HG03097 (cell line): ENCODE results near the gene NOC2L.

Source experiments
- ATAC-seq: cut with Tn5 transposase; IDR thresholded peaks from one replicate; pipeline ENCODE4 v1.9.1; 2021; ENCODE audit not compliant: unreplicated experiment, low FRiP score

Gene NOC2L

DNA sequence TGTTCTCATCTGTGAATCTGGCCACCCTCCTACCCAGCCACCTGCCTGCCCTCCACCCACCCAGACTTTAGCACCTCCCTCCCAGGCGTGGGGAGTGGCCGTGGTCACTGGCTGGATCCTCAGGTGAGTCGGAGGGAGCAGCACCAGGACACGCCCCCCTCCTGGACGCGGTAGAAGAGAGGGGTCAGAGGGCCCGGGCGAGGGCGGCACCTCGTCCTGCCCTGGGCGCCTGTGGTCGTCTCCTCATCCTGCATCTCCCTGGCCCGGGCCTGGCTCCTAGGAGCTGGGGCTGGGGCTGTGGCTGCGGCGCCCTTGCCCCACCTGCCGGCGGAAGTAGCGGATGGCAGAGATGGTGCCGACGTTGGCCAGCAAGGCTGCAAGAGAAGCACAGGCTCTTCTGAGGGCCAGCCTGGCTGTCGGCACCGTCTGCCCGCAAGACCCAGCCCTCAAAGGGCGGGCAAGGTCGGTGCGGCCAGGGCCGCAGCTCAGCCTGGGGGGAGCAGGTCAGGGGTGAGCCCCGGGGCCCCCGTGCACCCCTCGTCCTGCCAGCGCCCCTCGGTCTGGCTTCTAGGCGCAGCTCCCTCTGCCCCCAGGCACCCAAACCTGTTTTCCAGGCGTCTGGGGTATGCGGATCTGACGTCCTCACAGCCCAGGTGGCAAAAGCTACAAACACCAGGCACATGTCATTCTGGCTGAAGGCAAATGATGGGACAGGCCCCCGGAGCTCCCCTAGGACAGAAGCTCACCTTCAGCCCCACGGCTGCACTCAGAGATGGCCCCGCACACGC lies 17.0 kb upstream of the NOC2L start:
- ATAC-seq: peak; percentile 56

DNA sequence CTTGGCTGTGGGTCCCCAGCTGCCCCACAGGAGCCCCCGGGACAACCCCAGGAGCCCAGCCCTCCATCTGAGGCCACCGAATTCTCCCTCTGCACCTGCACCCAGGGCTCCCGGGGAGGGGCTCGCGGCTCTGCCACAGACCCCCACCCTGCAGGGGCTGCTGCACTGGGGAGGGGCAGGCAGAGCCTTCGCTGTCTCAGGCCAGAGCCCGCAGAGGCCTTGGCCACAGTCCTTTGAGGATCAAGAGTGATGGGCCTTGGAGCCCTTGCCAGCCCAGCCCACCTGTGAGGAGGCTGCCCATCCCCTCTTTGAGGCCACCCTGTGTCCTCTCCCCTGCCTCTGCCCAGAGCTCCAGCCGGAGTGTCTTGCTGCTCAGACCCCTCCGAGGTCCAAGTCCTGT lies 16.3 kb upstream of the NOC2L start:
- ATAC-seq: no peak

DNA sequence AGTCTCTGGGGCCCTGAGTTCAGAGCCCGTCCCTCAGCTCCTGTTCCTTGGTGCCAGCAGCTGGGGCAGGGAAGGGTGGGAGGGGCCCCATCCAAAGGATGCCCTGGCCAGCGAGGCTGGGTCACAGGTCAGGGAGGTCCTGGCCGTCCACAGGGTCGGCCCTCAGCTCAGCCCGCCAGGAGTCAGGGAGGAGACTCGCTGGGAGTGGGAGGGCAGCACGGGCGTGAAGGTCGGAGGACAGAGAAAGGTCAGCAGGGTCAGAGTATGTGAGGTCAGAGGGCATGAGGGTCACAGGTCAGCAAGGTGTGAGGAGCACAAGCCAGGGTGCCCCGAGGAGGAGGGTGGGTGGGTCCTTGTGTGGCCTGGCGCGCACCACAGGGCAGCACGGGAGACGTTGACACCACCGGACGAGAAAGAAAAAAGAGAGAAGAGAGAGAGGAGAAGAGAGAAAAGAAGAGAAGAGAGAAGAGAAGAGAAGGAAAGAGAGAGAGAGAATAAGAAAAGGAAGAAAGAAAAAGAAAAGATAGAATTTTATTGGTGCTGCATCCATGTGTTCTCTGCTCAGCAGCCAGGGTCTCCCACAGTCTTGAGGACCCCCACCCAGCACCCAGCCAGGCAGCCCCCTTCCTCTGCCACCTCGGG lies 15.8 kb upstream of the NOC2L start:
- no peak for ATAC-seq

DNA sequence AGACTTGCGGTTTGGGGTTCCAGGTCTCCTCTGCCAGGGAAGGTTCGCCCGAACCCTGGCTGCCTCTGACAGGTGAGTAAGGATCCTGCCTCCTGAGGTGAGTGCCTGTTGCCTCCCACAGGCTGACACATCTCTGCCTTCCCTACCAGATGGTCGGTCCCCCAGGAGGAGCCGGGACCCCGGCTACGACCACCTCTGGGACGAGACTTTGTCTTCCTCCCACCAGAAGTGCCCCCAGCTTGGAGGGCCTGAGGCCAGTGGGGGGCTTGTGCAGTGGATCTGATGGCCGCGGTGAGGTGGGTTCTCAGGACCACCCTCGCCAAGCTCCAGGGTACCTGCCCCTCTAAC lies 15.2 kb upstream of the NOC2L start:
- no peak for ATAC-seq

DNA sequence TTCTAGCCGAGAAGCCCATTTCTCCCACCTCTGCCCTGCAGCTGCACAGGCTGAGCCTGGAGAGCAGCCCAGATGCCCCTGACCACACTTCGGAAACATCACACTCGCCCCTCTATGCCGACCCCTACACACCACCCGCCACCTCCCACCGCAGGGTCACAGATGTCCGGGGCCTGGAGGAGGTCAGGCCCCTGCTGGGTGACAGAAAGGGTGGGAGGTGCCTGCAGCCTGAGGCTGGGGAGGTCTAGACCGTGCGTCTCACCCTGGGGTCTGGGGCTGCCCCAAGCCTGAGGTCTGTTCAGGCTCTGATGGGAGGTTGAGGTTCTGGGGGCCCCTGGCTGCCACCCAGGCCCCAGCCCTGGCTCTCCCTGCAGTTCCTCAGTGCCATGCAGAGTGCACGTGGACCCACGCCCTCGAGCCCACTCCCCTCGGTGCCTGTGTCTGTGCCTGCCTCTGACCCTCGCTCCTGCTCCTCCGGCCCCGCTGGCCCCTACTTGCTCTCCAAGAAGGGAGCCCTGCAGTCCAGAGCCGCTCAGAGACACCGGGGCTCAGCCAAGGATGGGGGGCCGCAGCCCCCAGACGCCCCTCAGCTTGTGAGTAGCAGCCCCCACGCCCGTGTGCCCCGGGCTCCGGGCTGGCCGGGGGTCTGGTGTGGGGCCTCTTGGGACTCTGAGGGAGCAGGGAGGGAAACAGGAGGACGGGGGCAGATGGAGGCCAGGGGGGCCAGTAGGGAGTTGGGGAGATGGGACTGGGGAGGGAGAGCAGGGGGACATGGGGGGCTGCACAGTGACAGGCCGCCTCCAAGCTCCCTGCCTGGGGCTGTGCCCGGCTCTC lies 14.6 kb upstream of the NOC2L start:
- no peak for ATAC-seq

DNA sequence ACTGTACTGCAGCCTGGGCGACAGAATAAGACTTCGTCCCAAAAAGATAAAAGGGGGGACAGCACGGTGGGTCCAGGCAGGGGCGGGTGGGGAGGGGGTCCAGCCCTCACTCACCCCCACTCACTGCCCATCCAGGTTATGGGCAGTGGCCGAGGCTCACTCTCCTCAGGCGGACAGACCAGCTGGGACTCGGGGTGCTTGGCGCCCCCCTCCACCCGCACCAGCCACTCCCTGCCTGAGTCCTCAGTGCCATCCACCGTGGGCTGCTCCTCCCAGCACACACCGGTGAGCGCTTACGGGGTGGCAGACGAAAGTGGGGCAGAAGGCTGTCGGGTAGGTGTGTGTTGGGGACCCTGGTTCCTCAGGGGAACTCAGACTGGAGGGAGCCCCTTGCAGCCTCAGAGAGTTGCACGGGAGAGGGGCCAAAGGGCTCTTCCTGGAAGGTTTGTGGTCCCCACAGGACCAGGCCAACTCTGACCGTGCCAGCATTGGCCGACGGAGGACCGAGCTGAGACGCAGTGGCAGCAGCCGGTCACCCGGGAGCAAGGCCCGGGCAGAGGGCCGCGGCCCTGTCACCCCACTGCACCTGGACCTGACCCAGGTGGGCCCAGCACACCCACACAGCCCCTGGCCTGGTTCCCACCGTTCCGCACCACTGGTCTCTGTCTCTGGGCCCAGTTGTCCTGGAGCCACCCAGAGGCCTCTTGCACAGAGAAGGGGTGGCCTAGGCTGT lies 13.8 kb upstream of the NOC2L start:
- ATAC-seq: no peak

DNA sequence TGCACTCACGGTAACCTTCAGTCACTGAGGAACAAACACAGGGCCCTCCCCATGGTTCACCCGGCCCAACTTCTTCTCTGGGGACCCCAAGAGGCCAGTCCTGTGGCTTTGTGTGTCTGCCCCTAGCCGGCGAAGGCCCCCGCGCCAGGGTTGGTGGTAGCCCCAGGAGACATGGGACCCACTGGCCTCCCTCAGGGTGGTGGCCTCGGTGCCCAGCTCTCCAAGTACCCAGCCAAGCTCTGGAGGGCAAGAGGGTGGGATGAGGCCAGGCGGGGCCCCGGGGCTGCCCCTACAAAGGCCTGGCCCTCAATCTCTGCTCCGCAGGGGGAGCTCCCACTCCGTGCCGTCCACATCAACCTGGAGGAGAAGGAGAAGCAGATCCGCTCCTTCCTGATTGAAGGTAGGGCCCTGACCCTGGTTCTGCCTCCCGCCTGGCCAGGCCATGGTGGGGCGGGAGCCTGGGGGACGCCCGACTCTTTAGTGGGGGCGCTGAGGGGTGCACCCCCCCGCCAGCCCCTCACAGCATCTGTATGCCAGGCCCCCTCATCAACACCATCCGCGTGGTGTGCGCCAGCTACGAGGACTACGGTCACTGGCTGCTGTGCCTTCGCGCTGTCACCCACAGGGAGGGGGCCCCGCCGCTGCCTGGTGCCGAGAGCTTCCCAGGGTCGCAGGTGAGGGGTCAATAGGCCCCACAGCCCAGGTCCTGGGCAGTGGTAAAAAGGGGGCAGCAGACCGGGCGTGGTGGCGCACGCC lies 12.9 kb upstream of the NOC2L start:
- ATAC-seq: no peak

DNA sequence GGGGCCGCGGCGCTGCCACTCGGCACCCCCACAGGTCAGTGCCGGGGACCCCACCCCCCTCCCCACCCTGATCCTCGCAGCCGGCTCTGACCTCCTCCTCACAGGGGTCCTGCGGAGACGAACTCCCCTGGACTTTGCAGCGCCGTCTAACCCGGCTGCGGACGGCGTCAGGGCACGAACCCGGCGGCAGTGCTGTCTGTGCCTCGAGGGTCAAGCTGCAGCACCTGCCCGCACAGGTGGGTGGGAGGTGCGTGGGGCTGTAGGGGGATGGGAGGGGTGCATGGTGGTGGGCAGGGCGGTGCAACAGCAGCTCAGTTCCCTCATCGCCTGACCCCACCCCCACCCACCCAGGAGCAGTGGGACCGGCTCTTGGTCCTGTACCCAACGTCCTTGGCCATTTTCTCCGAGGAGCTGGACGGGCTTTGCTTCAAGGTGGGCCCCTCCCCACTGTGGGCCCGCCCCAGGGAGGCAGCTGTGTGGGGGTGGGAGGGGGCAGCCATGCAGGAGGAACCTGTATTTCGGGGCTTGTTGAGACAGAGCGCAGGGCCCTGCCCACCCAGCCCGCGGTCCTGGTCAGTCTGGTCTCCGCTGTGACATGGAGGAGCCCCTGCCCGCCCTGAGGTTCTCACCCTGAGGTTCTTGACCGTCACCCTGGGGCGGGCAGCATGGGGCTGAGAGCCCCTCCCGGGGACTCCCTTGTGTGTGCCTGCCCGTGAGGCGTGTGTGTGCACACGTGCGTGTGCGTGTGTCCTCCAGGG lies 12.1 kb upstream of the NOC2L start:
- no peak for ATAC-seq

DNA sequence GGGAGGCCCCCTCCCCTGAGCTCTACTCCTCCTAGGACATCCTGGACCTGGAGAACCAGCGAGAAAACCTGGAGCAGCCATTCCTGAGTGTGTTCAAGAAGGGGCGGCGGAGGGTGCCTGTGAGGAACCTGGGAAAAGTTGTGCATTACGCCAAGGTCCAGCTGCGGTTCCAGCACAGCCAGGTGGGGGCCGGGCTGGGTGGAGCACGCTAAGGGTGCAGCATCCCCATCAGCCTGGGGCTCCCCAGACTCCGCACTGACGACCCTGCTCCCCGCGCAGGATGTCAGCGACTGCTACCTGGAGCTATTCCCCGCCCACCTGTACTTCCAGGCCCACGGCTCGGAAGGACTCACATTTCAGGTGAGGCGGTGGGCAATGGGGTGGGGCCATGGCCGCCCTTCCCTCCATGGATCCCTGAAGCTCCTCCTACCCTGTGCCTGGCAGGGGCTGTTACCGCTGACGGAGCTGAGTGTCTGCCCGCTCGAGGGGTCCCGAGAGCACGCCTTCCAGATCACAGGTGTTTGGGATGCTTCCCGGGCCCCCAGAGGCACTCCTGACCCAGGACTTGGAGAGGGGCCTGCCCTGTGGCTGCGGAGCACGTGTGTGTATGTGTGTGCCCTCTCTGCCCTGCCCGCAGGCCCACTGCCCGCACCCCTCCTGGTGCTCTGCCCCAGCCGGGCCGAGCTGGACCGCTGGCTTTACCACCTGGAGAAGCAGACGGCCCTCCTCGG lies 11.4 kb upstream of the NOC2L start:
- ATAC-seq: no peak

DNA sequence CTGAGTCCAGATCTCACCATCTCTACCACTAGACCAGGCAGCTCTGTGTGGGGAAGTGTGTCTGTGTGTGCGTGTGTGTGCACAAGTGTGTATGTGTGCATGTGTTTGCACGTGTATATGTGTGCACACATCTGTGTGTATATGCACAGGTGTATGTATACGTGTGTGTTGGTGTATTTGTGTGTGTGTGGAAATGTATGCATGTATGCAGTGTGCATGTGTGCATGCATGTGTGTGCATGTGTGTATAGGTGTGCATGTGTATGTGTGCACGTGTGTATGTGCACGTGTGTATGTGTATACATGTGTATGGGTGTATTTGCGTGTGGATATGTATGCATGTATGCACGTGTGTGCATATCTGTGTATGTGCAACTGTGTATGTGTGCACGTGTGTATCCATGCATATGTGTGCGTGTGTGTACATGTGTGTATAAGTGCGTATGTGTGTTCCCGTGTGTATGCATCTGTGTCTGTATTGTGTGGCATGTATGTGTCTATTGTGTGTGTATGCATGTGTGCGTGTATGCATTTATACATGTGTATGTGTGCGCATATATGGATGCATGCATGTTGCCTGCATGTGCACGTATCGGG lies 10.3 kb upstream of the NOC2L start:
- no peak for ATAC-seq

DNA sequence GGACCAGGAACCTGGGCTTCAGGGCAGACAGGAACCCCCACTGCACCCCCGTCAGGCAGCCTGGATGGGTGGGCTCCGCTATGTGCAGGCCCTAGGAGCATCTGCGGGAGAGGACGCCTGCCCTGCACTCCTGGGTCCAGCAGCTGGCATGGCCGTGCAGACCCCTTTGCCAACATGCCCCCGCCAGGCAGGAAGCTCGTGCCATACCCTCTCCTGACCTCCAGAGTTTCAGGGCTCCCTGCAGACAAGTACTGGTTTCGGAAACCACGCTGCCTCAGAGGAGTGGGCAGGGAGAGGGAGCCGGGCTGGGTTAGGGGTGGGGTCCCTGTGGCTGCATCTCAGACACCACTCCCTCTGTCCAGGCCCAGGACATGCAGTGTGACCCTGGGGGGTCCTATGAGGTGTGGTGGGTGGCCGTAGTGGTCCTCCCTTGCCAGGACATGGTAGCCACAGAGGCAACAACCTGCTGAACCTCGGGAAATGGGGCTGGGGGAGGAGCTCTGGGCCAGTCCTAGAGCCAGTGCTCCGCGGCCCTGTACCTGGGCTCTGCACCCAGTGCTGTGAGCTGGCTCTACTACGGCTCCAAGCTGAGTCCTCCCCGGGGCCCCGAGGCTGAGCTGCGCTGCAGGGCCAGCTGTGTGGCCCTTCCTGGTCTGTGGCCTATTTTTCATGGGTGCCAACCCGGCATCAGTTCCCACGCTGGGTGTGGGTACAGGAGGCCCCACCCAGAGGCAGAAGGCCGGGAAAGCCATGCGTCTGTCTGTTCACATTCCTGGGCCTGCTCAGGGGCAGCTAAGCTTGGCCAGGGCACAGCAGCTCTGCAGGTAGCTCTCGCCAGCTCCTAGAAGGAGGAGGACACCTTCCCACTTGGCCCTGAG lies 8.6 kb upstream of the NOC2L start:
- no peak for ATAC-seq

DNA sequence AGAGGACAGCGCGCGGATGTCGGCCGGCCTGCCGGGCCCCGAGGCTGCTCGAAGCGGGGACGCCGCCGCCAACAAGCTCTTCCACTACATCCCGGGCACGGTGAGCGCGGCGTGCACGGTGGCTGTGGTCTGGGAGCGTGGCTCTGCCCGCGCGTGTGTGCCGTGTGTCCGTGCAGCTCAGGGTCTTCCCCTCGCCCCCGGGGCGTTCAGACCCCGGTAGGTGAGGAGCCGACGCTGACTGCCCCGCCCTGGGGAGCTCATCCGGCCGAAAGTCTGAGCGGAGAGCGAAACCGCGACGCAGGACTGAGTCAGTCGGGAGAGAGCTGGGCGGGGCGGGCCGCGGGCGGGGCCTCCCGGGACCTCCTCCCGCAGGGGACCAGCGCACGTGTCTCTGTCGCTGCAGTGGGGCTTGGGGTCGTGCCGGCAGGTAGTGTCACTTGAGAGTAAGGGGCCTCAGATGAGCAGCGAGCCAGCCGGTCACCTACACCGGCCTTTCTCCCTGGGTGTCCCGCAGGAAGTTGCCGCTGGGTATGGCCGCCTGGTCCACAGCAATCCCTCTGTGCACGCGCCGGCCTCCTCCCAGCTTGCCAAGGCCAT lies 7.7 kb upstream of the NOC2L start:
- ATAC-seq: peak; percentile 42

DNA sequence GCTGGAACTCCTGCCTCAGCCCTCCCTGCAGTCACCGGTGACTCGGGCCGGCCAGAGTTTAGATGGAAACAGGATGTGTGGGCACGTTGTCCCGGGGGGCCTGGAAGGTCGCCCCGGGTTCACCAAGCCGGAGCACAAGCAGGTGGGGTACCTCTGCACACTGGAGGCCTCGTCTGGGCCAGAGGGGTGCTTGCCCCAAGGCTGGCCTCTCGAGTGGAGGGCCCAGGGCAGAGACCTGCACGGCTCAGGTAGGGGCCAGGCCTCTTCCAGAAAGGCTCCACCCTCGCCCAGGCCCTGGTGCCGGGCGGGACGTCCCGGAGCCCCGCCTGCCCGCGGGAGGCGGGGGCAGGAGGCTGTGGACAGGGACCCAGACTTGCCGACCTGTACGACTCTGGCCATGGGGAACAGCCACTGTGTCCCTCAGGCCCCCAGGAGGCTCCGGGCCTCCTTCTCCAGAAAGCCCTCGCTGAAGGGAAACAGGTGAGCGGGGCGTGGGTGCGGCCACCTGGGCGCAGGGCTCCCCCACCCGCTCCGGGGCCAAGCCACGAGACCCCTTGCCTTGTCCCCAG lies 7.2 kb upstream of the NOC2L start, which contains the start of gene PLEKHN1:
TSS of gene PLEKHN1 (plus strand) at position 348 of the 569 bp plus-strand sequence. CDS start at position 398, 50 bp downstream.
- peak; percentile 4 for ATAC-seq

DNA sequence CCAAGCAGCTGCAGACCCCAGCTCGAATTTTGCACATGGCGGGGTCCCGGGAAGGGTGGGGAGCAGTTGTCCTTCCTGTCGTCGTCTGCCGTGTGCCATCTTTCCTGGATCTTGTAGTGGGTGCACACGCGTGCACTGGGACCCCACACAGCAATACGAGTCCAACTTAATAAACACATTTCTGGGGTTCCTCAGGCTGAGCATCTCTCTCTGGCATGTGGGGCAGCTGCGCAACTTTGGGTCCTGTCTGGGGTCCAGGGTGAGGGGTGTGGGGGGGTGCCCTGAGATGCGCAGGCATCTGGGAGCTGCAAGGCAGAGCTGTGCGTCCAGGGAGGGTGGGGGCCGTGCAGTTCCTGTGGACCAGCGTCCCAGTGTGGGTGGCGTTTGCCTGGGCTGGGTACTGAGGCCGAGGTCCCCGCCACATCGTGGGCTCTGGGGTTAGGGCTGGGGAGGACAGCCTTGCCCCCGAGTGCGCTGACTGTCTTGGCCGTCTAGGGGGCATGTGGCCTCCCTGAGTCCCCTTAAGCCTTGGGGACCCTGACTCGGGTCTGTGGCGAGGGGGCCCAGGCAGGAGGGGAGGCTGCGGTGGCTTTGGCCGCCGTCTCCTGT lies 6.6 kb upstream of the NOC2L start:
- ATAC-seq: no peak

DNA sequence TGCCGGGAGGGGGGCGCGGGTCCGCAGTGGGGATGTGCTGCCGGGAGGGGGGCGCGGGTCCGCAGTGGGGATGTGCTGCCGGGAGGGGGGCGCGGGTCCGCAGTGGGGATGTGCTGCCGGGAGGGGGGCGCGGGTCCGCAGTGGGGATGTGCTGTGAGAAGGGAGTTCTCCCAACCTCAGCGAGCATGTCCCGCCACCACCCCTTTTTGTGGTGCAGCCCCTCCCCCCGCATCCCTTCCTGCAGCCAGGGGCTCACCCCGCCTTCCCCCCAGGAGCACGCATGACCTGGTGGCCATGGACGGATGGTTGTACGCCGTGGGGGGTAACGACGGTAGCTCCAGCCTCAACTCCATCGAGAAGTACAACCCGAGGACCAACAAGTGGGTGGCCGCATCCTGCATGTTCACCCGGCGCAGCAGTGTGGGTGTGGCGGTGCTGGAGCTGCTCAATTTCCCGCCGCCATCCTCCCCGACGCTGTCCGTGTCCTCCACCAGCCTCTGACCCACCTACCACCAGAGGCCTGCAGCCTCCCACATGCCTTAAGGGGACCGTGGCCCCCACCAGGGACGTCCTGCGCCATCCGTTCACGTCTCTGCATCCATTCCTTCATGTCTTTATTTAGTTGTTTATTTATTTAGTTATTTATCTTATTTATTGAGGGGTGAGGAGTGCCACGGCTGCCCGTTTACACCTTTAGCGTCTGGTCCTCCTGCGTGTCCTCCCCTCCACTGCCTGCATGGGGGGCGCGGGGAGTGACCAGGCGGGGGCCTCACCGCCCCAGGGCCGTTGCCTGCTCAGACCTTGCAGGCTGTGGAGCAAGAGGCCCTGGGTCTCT lies 5.9 kb upstream of the NOC2L start:
- ATAC-seq: no peak
